ENCODE data around the gene SCARB1. TPM values are rescaled to one million over a fixed set of nuclear protein-coding genes. Genes with fewer than 3 reads are reported as not detected.

The SCARB1 gene
- total and polyA plus RNA-seq, 4 experiments from 2014 or later, result 1.5 to 2.6 (median 1.9) TPM

- H3K27ac ChIP-seq (ENCODE audit: low read depth, low read length), result no peak overlapping the region
- H3K27ac Mint-ChIP-seq, result no peak overlapping the region
- no peak overlapping the region for H3K4me3 ChIP-seq (ENCODE audit: low read length in 2 of 2)
- DNase-seq, result no peak
- ChIA-PET POLR2A (ENCODE audit: partially characterized antibody) (no interaction called here), CTCF (ENCODE audit: partially characterized antibody) (no interaction called here)
- H3K4me3 Mint-ChIP-seq, result no peak overlapping the region
- no peaks in the 10 kb centered on the region for H3K27me3 ChIP-seq (ENCODE audit: insufficient read depth, low read length)
- H3K9me3 ChIP-seq (ENCODE audit: control insufficient read depth in 1 of 2, low read length in 2 of 2), result no peaks in the 10 kb centered on the region
- H3K27me3 Mint-ChIP-seq, result peaks cover 1 to 2% of the 10 kb centered on the region in 2 donors
- no peaks in the 10 kb centered on the region for H3K9me3 Mint-ChIP-seq
- intact Hi-C loops (cut with micrococcal nuclease), result no loop called here
- peaks cover 15% of the 10 kb centered on the region for H3K4me1 ChIP-seq (ENCODE audit: insufficient read depth, low read length)
- peaks cover 14 to 17% (median 15%) of the 10 kb centered on the region in 4 donors for H3K4me1 Mint-ChIP-seq
- H3K36me3 Mint-ChIP-seq, result no peaks in the 10 kb centered on the region
- no peaks in the 10 kb centered on the region for H3K36me3 ChIP-seq (ENCODE audit: insufficient read depth, low read length)
Measured at GRCh38 chr12:124778411-124778810, 85.3 kb downstream of the SCARB1 start.

DNA sequence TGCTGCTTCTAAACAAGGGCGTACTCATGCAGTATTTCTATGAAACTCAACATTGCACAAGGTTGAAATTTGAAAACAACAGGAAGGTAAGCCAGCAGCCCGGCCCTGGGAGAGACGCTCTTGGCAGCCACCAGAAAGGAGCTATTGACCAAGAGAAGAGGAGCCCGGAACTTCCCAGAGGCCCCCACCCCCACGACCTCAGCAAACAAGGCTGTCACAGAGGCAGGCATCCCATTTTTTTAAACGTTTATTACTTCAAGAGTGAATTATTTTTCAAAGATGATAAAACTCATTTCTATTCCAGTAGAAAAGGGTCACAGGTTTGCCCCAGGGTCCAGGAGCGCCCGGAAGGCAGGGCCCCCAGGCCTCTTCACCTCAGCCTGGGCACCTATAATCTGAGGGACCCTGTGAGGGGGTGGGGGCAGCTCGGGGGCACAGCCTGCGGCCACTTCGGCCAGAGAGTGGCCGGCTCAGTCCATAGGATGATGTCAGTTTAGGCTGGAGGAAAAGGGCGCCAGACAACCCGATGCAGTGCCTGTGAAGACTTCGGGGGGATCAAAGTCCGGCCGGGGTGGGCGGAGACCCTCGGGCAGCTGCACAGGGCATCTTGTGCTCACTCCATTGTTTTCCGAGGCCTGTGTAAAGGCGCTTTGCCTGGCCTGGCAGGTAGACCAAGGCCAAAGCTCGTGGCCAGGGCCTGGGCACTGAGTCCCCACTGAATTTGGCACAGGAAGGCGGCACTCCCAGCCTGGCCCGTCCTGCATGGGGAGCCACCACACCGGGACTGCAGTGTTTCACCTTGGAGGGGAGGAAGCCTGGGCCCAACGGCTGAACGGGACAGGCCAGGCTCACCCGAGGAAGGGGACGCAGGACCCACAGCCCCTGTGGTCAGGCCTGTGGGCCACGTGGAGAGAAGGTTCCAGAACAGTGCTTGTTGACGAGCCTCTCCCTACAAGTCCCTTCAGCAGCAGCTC is 86.0 kb downstream of the SCARB1 start:
- Histone ChIP-seq H3K4me1 (ENCODE audit: insufficient read depth, low read length) (peaks cover 15% of the 10 kb centered on the region), H3K27ac (ENCODE audit: low read depth, low read length) (no peak overlapping the region), H3K4me3 (ENCODE audit: low read length in 2 of 2) (no peak overlapping the region), H3K27me3 (ENCODE audit: insufficient read depth, low read length) (no peaks in the 10 kb centered on the region), H3K36me3 (ENCODE audit: insufficient read depth, low read length) (no peaks in the 10 kb centered on the region), H3K9me3 (ENCODE audit: control insufficient read depth in 1 of 2, low read length in 2 of 2) (no peaks in the 10 kb centered on the region)
- H3K4me3 Mint-ChIP-seq, result no peak overlapping the region
- intact Hi-C loops (cut with micrococcal nuclease), result no loop called here
- peaks cover 14 to 17% (median 15%) of the 10 kb centered on the region in 4 donors for H3K4me1 Mint-ChIP-seq
- H3K27ac Mint-ChIP-seq, result no peak overlapping the region
- ChIA-PET CTCF (ENCODE audit: partially characterized antibody) (interaction anchor here (4.1 kb wide), 1 partner anchor 12 kb away, joined by 17 read pairs; no protein-coding TSS in a partner anchor), POLR2A (ENCODE audit: partially characterized antibody) (no interaction called here)
- H3K27me3 Mint-ChIP-seq, result peaks cover 1 to 2% of the 10 kb centered on the region in 2 donors
- H3K9me3 Mint-ChIP-seq, result no peaks in the 10 kb centered on the region
- no peak for DNase-seq
- no peaks in the 10 kb centered on the region for H3K36me3 Mint-ChIP-seq

DNA sequence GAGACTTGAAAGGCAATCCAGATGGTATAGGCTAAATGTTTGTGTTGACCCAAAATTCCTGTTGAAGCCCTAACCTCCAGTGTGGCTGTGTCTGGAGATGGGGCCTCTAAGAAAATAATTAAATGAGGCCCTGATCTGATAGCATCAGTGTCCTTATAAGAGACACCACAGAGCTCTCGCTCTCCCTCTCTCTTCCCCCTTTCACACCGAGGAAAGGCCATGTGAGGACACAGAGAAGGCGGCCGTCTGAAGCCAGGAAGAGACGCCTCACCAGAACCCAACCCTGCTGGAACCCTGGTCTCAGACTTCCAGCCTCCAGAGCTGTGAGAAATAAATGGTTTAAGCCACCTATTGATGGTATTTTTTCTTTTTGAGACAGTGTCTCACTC is 87.5 kb downstream of the SCARB1 start:
- Histone ChIP-seq H3K36me3 (ENCODE audit: insufficient read depth, low read length) (no peaks in the 10 kb centered on the region), H3K9me3 (ENCODE audit: control insufficient read depth in 1 of 2, low read length in 2 of 2) (no peaks in the 10 kb centered on the region), H3K4me3 (ENCODE audit: low read length in 2 of 2) (no peak overlapping the region), H3K27me3 (ENCODE audit: insufficient read depth, low read length) (no peaks in the 10 kb centered on the region), H3K4me1 (ENCODE audit: insufficient read depth, low read length) (peaks cover 20% of the 10 kb centered on the region), H3K27ac (ENCODE audit: low read depth, low read length) (no peak overlapping the region)
- ChIA-PET CTCF (ENCODE audit: partially characterized antibody) (interaction anchor here (4.1 kb wide), 1 partner anchor 10 kb away, joined by 17 read pairs; no protein-coding TSS in a partner anchor), POLR2A (ENCODE audit: partially characterized antibody) (no interaction called here)
- no peak overlapping the region for H3K27ac Mint-ChIP-seq
- H3K36me3 Mint-ChIP-seq, result no peaks in the 10 kb centered on the region
- DNase-seq, result no peak
- peak overlapping the region in 1 of 8 donors; percentile 64 for H3K4me3 Mint-ChIP-seq
- peaks cover 3 to 5% of the 10 kb centered on the region in 2 donors for H3K27me3 Mint-ChIP-seq
- H3K4me1 Mint-ChIP-seq, result peaks cover 17 to 24% (median 20%) of the 10 kb centered on the region in 4 donors
- intact Hi-C loops (cut with micrococcal nuclease), result no loop called here
- H3K9me3 Mint-ChIP-seq, result no peaks in the 10 kb centered on the region

DNA sequence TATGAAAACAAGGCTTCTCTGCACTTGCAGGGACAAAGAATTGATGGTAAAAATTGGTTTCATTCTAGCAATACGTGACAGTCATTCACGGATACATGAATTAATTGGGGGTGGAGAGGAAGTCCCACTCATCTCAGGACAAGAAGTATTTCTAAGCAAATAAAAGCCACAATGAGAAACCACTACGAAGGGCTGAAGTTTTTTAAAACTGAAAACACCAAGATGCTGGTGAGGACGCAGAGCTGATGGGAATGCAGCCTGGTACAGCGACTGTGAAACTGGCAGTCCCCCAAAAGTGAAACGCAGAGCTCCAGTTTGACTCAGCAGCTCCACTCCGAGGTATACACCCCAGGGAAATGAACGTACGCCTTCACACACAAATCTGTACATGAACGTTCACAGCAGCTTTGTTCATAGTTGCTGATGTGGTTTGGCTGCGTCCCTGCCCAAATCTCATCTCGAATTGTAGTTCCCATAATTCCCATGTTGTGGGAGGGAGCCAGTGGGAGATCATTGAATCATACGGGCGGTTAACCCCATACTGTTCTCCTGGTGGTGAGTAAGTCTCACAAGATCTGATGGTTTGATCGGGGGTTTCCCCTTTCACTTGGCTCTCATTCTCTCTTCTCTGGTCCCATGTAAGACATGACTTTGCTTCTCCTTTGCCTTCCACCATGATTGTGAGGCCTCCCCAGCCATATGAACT is 89.0 kb downstream of the SCARB1 start:
- Mint-ChIP-seq H3K36me3 (no peaks in the 10 kb centered on the region), H3K4me3 (peak overlapping the region; percentile 64 to 89 (median 80)), H3K9me3 (no peaks in the 10 kb centered on the region), H3K27me3 (peaks cover 2 to 7% of the 10 kb centered on the region in 2 donors), H3K4me1 (peaks cover 19 to 24% (median 20%) of the 10 kb centered on the region in 4 donors), H3K27ac (peak overlapping the region in 4 of 7 donors; percentile 1 to 77 (median 28))
- intact Hi-C loops (cut with micrococcal nuclease), result no loop called here
- Histone ChIP-seq H3K36me3 (ENCODE audit: insufficient read depth, low read length) (no peaks in the 10 kb centered on the region), H3K27me3 (ENCODE audit: insufficient read depth, low read length) (no peaks in the 10 kb centered on the region), H3K4me1 (ENCODE audit: insufficient read depth, low read length) (peaks cover 20% of the 10 kb centered on the region), H3K27ac (ENCODE audit: low read depth, low read length) (no peak overlapping the region), H3K9me3 (ENCODE audit: control insufficient read depth in 1 of 2, low read length in 2 of 2) (no peaks in the 10 kb centered on the region), H3K4me3 (ENCODE audit: low read length in 2 of 2) (peak overlapping the region; percentile 23 to 42)
- DNase-seq, result peak; percentile 26 to 67 (median 38)
- CTCF ChIA-PET (ENCODE audit: partially characterized antibody), result interaction anchor here (0.8 to 5.3 kb wide), 5 partner anchors 9 to 742 kb away, joined by 3 to 20 read pairs (median 11); no protein-coding TSS in a partner anchor
- POLR2A ChIA-PET (ENCODE audit: partially characterized antibody), result no interaction called here

- DNase-seq, result no peak
- H3K27ac Mint-ChIP-seq, result peak overlapping the region in 1 of 7 donors; percentile 1
- intact Hi-C loops (cut with micrococcal nuclease), result no loop called here
- Histone ChIP-seq H3K27ac (ENCODE audit: low read depth, low read length) (no peak overlapping the region), H3K36me3 (ENCODE audit: insufficient read depth, low read length) (no peaks in the 10 kb centered on the region), H3K9me3 (ENCODE audit: control insufficient read depth in 1 of 2, low read length in 2 of 2) (no peaks in the 10 kb centered on the region), H3K27me3 (ENCODE audit: insufficient read depth, low read length) (no peaks in the 10 kb centered on the region), H3K4me1 (ENCODE audit: insufficient read depth, low read length) (peaks cover 20% of the 10 kb centered on the region), H3K4me3 (ENCODE audit: low read length in 2 of 2) (peak overlapping the region; percentile 23 to 42)
- ChIA-PET CTCF (ENCODE audit: partially characterized antibody) (interaction anchor here (0.7 to 5.3 kb wide), 6 partner anchors 8 to 742 kb away, joined by 3 to 20 read pairs (median 8); no protein-coding TSS in a partner anchor), POLR2A (ENCODE audit: partially characterized antibody) (no interaction called here)
- no peaks in the 10 kb centered on the region for H3K9me3 Mint-ChIP-seq
- peaks cover 19 to 24% (median 20%) of the 10 kb centered on the region in 4 donors for H3K4me1 Mint-ChIP-seq
- H3K27me3 Mint-ChIP-seq, result peaks cover 2 to 7% of the 10 kb centered on the region in 2 donors
- no peaks in the 10 kb centered on the region for H3K36me3 Mint-ChIP-seq
- H3K4me3 Mint-ChIP-seq, result peak overlapping the region; percentile 64 to 89 (median 80)
Measured at GRCh38 chr12:124774054-124774461, 89.6 kb downstream of the SCARB1 start.

DNA sequence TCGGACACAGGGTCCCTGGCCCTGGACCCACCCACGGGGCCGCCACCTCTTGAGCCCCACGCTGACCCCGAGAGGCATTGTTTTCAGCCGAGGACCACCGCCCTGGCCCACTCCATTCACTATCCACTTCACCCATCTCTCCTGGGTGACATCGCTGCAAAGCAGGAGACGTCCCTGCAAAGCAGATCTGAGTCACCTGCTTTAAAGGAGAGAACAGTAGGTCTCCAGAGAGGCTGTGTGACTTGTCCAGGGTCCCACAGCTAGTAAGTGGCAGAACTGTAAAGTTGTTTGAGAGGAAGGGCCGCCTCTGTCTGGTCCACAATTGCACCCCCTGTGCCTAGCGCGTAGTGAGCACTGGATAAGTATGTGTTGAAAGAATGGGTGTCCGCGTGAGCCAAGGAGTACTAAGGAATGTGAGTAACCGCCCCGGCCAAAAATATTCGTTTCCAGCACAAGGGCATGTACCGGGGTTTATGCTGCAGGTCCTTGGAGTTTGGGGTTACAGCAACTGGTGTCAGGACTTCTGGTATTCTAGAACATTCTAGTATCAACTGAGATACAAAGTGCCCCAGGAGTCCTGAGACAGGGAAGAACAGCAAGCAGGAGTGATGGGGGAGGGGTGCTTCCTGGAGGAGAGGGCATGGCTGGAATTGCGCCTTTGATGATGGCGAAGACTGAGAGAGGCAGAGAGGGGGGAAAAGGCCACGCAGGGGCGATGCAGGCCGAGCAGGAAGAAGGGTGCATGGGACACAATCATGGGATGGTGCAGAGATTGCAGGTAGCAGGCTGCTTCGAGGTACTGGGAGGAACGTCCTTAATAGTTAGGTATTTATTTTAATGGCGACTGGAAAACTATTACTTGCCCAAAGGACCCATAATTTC is 91.1 kb downstream of the SCARB1 start:
- H3K27me3 ChIP-seq (ENCODE audit: insufficient read depth, low read length), result no peaks in the 10 kb centered on the region
- peaks cover 20% of the 10 kb centered on the region for H3K4me1 ChIP-seq (ENCODE audit: insufficient read depth, low read length)
- POLR2A ChIA-PET (ENCODE audit: partially characterized antibody), result interaction anchor here (0.7 to 1.1 kb wide), 2 partner anchors 393 to 736 kb away, joined by 3 to 4 read pairs; no protein-coding TSS in a partner anchor

More for the DNA sequence above, 91.1 kb downstream of the SCARB1 start:
- Mint-ChIP-seq H3K36me3 (no peaks in the 10 kb centered on the region), H3K27me3 (peaks cover 2 to 7% of the 10 kb centered on the region in 2 donors), H3K4me3 (peak overlapping the region in 3 of 8 donors; percentile 13 to 39 (median 22)), H3K27ac (no peak overlapping the region), H3K9me3 (no peaks in the 10 kb centered on the region), H3K4me1 (peaks cover 19 to 24% (median 20%) of the 10 kb centered on the region in 4 donors)
- no peak for DNase-seq
- no peak overlapping the region for H3K4me3 ChIP-seq (ENCODE audit: low read length in 2 of 2)
- no peaks in the 10 kb centered on the region for H3K36me3 ChIP-seq (ENCODE audit: insufficient read depth, low read length)
- no peaks in the 10 kb centered on the region for H3K9me3 ChIP-seq (ENCODE audit: control insufficient read depth in 1 of 2, low read length in 2 of 2)
- intact Hi-C loops (cut with micrococcal nuclease), result loop anchor here (1.0 kb wide), 1 partner anchor 736 kb away; no protein-coding TSS in a partner anchor
- CTCF ChIA-PET (ENCODE audit: partially characterized antibody), result interaction anchor here (0.8 to 8.5 kb wide), 10 partner anchors 11 to 744 kb away, joined by 3 to 119 read pairs (median 4); no protein-coding TSS in a partner anchor
- no peak overlapping the region for H3K27ac ChIP-seq (ENCODE audit: low read depth, low read length)

Measured in CD4-positive, alpha-beta memory T cell (primary cell).